ENCODE results near the gene CHAD.

DNA sequence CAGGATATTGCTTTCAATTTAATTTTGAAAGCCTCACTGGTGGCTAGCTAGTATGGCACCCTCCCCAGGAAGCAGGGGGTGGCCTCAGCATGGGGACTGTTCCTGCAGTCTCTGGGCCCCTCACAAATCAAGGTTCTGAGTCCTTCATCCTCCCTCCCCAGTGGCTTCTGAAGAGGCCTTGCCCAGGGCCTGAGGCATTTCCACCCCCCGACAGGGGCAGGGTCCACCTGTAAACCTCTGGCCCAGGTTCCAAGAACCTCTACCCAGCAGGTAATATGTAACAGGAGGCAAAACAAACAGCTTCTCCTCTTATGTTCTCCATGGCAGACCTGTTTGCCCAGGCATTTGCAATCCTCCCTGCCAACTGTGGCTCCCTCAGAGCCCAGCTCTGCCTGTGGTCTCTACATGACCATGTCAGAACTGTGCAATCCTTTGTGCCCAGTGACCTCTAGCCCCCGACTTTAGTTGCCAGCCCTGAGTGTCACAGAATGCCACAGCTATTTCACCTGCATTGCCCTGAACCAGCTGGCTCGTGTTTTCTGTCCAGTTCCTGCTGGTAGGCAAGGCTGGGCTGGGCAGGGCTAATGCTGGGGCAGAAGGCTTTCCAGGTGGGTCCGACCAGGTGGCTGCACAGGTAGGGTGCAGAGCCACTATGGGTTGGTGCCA, 28.4 kb downstream of the CHAD start:
- TF ChIP-seq GATA3 (IDR thresholded peaks at IDR 0.05; ENCODE audit: low read depth, low read length), result no peak
- TF ChIP-seq GATA2 (IDR thresholded peaks at IDR 0.05; ENCODE audit: low read depth, low read length), result no peak

All from SH-SY5Y (cell line).